MM.1S (cell line): ENCODE measurements around the gene COL9A2.

Source experiments
- EZH2 ChIP-seq: fragments of 300-600 bp; sonication (generic); optimal IDR thresholded peaks from 2 replicates; pipeline ENCODE3; 2017; ENCODE audit warnings: low read depth, mild to moderate bottlenecking, antibody characterized with exemption, low read length, mixed read lengths
- EZH2phosphoT487 ChIP-seq: fragments of 300-600 bp; sonication (generic); IDR thresholded peaks from 2 replicates; pipeline ENCODE4 v1.6.1; 2018; ENCODE audit warnings: antibody characterized with exemption, low read length
- TF ChIP-seq, protein P1 (sequence below): fragments of 300-600 bp; sonication (generic); IDR thresholded peaks from 2 replicates; pipeline ENCODE4 v1.5.1; 2016; ENCODE audit warnings: antibody characterized with exemption, low read length, mixed read lengths

GRCh38 chr1:40362199-40362598, 45.1 kb upstream of the COL9A2 start:
- TF ChIP-seq, protein P1, sequence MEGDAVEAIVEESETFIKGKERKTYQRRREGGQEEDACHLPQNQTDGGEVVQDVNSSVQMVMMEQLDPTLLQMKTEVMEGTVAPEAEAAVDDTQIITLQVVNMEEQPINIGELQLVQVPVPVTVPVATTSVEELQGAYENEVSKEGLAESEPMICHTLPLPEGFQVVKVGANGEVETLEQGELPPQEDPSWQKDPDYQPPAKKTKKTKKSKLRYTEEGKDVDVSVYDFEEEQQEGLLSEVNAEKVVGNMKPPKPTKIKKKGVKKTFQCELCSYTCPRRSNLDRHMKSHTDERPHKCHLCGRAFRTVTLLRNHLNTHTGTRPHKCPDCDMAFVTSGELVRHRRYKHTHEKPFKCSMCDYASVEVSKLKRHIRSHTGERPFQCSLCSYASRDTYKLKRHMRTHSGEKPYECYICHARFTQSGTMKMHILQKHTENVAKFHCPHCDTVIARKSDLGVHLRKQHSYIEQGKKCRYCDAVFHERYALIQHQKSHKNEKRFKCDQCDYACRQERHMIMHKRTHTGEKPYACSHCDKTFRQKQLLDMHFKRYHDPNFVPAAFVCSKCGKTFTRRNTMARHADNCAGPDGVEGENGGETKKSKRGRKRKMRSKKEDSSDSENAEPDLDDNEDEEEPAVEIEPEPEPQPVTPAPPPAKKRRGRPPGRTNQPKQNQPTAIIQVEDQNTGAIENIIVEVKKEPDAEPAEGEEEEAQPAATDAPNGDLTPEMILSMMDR: no peak
- no peak for TF ChIP-seq EZH2phosphoT487
- TF ChIP-seq EZH2: no peak
